Stimulated activated CD4-positive, alpha-beta T cell treated with anti-CD3 and anti-CD28 coated beads, Interleukin-2, amount 100 ng/mL, for 24 hours (primary cell): ENCODE measurements around the gene CHST8.
"Not testable (repeated sequence)": the region's sequence is repeated elsewhere in the genome, so short reads cannot be mapped to it uniquely, and the experiment has no call there.

ENCODE experiments used
- DNase-seq, 2 donors: peaks; one replicate each; pipeline ENCODE4 v3.0.0-alpha.2; 2020

CHST8 gene

DNA sequence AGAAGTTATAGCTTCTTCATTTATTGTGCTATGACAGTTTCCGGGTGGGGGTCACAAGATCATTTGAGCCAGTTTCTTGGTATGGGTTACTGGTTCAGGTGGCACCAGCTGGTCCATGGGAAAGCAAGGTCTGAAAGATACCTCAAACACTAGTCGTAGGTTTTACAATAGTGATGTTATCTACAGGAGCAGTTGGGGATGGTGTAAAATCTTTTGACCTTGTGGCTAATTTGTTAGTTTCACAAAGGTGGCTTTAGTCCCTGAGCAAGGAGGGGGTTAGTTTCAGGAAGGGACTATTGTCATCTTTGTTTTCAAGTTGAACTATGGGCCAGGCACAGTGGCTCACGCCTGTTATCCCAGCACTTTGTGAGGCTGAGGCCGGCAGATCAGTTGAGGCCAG, 24.6 kb downstream of the CHST8 start:
- no peak for DNase-seq

DNA sequence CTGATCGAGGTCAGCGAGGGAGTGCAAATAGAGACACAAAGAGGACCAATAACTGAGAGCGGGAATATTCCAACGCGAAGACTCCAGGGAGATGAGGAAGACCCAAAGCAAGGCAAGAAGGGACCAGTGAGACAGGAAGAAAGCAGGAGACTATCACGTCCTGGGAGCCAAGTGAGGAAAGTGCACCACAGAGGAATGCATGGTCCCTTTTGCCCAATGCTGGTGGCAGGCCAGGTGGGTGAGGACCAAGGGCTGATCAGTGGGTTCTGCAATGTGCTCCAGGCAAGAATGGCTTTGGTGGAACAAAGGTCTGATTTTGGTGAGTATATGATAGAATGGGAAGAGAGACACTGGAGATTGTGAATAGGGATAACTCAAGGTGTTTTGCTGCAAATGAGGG, 25.4 kb downstream of the CHST8 start:
- DNase-seq: no peak

DNA sequence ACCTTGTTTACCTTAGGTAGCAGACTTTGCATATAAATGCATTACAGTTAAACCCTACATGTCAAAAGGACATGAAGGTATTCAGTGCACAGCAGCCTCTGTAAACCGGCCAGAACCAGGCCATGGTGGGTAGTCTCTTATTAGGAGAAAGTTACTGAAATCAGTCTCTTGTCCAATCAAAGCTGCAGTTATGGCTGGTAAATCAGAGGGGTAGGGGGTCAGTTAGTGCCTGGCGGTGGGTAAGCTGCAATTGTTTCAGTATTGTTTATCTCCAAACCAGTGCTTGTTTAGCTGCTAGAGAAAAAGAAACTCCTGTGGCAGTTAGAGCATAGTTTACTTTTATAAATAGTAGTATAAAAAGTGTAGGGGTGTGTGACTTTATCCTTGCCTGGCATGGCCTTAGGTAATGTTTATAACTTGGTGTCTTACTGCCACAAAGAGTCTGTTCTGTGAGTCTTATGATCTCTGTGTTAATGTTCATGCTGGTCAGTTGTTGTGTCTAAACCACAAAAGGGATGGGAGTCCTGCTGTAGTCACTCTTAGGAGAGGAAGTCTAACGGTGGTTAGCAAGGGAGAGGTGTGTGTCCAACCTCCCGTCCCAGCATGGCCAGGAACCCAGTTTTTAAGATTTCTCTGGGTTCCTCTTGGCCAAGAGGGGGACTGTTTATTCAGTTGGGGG, 28.0 kb downstream of the CHST8 start:
- DNase-seq: no peak

DNA sequence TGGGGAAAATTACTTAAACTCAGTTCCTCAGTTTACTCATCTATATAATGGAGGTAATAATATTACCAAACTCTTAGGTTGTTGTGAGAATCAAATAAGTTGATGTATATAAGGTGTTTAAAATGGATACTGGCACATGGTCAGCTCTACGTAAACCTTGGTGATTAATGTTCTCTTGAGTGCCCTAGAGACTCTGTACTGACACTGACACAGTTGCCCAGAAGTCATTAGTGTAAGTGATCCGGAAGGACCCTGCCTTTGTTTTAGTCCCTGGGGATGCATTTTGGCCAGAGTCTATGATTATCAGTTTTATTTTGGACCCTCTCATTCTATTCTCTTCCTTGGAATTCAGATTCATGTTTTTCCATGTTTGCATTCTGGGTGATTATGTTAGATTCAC, 31.9 kb downstream of the CHST8 start:
- no peak for DNase-seq

DNA sequence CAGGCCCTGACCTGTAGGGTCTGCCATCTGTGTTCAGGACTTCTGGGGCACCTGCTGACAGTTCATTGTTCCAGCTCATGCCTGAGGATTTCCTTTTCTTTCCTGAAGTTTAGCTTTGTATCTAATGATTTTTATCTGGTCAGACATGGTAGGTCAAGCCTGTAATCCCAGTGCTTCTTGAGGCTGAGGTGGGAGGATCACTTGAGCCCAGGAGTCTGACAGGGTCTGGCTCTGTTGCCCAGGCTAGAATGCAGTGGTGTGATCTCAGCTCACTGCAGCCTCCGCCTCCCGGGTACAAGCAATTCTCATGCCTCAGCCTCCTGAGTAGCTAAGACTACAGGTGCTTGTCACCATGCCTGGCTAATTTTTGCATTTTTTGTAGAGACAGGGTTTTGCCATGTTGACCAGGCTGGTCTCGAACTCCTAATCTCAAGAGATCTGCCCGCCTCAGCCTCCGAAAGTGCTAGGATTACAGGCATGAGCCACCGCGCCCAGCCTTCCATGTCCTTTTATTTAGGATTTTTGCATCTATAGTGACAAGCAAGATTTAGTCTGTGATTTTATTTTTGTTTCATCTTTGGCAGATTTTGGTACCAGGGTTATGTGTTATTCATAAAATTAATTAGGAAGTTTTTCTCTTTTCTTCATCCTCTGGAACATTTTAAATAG, 33.2 kb downstream of the CHST8 start:
- no peak for DNase-seq

DNA sequence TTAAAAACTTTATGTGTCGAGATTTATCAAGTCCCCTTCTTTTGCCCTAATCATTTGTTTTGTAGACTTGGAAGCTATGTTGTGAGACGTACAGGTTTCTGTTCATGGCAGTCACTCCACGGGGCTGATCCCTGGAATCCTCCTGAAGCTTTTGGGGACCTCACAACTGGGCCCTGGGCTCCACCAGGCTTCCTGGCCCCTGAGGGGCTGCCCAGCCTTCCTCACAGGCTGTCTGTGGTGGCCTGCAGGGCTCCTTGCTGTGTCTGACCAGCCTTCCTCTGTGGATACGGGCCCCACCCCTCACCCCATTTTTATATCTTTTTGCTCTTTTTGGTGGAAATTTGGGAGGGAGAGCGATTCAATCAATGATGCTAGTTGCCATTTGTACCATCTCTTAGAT, 38.1 kb downstream of the CHST8 start:
- DNase-seq: no peak

DNA sequence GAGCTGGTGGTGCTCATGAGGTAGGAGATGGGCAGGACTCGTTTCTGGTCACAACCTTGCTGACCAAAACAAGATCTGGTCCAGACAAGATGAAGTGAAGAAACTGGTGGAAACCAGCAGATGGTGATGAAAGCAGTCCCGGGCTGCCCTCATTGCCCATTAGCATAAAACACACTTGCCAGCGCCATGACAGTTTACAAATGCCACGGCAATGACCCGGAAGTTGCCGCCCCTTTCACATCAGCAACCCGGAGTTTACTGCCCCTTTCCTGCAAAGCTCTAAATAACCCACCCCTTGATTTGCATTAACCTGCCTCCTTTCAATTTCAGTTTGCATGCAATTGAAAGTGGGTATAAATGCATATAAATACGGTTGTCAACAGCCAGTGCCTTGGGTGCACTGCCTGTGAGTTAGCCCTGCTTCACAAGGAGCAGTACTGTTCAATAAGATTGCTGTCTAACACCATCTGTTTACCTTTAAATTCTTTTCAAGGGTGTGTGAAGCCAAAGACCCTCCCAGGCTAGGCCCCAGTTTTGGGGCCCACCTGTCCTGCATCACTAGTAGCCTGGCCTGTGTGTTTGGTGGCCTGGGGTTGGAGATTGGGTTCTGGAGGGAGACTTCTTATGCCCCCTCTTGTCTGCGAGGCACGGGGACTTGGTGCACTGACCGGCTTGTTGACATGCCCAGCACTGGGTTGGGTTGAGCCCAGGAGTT, 38.8 kb downstream of the CHST8 start:
- DNase-seq: no peak

DNA sequence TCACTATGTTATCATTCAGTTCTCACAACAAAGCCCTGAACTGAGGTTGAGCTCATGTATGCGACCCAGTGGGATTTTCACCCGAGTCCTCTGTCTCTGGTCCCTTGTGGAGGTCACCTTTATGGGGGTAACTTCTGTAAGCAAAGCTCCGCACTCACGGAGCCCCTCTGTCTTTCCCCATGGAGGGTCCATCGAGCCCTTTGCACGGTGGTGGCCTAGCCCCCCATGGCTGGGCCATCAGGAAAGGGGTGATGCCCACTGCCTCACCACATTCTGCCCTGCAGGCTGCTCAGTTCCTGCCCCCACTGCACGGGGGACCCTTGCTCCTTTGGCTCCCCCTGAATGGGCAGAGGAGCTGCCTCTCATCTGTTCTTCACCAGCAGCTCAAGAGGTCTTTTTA, 39.6 kb downstream of the CHST8 start:
- no peak for DNase-seq

DNA sequence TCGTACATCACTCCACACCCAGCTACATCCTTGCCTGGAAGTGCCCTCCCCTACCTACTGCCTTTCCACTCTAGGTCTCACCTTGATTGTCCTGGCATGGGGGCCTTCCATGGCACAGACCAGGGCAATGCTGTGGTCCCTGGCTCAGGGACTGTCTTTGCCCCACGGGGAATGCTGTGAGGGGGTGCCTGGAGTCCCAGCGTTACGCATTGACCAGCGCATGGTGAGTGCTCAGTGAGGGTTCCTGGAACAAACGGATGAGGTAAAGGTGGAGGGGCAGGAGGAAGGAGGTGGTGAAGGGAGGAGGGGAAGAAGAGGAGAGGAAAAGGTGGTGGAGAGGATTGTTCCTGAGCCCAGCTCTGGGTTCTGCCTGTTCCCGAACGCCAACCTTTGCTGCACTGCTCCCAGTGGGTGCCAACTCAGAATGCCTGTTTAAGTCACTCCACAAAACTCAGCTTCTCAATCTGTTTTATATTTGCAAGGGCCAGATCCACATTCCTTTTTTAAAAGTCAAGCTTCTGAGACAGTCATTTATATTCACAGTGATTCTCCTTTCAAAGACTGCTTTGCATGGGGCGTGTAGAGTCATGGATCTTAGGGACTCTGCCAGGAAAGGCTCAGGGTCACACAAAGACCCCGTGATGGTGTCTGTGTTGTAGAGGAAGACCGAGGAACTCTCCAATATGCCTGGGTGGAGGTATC, 40.8 kb downstream of the CHST8 start:
- no peak for DNase-seq

DNA sequence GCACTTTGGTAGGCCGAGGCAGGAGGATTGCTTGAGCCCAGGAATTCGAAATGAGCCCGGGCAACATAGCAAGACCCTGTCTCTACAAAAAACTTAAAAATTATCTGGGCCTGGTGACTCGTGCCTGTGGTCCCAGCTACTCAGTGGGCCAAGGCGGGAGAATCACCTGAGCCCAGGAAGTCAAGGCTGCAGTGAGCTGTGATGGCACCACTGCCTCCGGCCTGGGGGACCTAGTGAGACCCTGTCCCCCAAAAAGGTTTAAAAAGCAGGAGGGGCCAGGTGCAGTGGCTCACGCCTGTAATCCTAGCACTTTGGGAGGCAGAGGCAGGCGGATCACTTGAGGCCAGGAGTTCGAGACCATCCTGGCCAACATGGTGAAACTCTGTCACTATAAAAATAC, 41.6 kb downstream of the CHST8 start:
- not testable (repeated sequence) for DNase-seq

DNA sequence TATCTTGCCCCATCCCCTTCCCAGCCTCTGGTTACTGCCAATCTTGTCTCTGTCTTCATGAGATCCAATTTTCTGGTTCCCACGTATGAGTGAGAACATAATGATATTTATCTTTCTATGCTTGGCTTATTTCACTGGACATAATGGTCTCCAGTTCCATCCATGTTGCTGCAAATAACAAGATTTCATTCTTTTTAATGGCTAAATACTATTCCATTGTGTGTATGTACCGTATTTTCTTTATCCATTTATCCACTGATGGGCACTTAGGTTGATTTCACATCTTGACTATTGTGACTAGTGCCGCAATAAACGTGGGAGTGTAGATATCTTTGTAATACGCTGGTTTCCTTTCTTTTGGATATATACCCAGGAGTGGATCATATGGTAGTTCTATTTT, 43.0 kb downstream of the CHST8 start:
- no peak for DNase-seq

DNA sequence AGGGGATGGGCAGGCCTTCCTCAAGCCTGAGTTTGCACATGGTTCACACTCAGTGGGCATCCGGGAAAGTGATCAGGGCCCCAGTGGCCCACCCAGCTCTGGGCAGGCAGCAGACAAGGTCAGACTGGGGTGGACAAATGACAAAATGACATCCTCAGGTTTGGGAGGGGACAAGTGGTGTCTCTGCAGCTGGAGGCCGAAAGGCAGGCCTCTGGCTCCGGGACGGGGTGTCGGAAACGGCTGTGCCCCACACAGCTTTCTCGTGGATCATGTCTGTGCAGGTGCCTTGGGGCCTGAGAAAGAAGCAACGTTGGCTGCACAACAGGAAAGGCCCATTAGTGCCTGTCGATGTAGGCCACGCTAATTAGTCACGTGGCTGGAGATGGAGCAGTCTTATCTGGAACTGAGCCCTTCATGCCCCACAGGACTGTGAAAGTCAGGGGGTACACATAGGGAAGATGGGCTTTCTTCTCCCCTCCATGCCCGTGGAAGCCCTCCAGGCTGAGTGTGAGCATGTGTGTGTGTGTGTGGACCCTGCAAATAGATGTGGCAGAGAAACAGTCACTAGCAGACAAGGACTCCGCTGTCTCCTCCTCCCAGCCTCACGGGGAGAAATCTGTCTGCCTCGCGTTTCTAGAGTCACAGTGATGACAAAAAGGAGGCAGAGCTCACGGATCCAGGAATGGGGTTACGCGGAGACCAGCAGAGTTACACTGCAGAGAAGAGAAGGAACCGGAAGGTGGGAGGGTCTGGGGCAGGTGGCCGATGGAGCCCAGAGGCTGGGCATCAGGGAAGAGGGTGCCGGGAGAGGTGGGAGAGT, 44.2 kb downstream of the CHST8 start:
- no peak for DNase-seq

DNA sequence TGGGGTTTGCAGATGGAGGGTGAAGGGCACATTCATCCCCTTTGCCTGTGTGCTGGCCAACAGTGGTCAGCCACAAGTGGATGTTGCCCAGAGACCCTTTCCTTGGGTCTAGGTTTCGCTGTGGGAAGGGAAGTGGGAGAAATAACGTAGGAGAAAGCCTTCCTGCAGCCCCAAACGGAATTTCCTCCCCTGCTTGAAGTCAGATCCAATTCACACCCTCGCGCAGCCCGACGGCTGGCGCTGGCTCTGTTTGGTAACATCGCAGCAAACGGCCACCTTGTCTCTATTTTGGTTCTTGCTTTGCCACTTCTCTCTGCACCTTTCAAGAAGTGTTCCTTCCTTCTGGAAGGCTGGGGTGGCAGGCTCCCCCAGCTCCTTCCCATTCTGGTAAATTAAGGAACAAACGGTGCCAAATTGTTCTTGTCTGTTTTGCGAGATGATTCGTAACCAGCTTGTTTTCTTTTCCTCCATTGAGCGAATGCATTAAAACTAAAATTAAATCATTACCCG, 45.4 kb downstream of the CHST8 start:
- DNase-seq: no peak

DNA sequence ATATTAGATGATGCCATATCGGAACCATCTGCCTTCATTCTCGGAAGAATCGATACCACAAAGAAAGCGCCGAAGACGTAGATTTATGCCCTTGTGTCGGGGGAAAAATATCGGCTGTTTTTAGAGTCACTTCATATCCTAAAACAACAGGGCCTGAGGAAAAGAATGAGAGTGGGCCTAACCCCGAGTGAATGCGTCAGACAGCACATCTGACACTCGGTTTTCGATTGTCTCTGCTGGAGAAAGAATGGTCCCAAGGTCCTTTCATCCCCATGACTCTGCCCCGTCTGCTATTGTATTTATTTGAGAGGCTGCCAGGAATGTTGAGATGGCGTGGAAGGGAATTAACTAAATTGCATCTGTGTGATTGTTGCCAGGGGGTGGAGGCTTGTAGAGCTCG, 46.1 kb downstream of the CHST8 start:
- no peak for DNase-seq

DNA sequence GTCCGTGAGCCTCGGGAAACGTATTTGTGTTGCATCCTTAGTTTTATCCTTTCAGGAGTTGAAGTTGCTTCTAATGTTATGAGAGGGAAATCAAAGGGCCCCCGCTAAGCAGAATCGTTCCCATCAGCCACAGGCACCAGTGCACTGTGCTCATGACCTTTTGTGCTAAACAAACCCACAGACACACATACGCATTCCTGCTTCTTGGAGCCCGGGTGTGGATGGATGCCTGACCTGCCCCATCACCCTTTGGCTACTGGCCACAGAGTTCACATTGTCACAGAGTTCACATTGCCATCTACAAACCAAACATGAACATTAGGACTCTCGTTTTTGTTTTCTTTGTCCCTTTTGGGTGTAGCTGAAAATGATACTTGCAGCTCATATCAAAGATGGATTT, 47.2 kb downstream of the CHST8 start:
- no peak for DNase-seq

DNA sequence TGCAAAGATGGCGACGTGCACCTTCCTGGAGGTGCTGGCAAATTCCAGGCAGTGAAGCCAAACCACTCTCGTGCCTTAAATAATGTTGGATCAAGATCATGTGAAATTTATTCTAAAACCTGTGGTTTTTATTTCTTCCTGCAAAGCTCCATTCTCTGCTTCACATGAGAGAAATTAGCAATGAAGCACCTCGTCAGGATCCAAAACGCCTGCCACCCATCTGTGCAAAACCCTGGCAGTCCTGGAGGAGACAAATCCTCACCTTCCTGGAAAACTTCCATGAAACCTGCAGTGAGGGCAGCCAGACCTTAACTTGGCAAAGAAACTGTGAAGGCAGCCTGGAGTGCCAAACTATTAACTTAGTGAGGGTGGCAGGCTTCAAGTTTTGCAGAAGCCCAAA, 47.6 kb downstream of the CHST8 start:
- no peak for DNase-seq

DNA sequence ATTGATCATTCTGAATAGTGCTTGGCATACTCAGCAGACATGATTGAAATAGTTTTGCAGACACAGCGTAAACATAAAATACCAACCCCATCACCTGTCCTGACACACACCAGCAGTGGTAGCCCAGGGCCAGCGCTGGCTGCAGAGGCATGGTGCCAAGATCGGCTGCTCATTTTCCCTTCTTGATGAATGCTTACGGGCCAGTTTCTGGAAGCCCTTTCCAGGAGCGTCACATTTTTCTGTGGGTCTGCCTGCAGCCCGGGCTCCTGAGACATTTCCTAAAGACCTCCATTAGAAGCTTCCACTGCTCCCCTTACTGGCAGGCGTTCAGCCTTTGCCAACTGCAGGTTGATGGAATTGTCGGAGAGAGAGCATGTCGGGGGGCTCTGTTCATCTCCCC, 48.6 kb downstream of the CHST8 start:
- DNase-seq: no peak

DNA sequence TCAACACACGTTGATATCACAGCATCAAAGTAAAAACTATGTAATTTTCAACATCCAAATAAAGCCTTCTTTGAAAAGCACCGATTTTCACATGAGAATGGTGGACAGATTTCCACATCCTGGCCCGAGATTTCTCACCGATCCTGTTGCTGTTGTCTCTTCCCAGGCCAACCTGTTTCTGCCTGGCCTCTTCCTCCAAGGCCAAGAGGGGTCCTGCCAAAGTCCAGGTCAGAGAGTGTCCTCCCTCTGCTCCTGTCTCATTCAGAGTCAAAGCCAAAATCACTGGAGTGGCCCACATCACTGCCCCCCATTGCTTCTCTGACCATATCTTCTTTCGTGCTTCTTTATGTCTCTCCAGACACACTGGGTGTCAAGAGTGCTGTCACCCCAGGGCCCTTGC, 49.5 kb downstream of the CHST8 start:
- DNase-seq: no peak

DNA sequence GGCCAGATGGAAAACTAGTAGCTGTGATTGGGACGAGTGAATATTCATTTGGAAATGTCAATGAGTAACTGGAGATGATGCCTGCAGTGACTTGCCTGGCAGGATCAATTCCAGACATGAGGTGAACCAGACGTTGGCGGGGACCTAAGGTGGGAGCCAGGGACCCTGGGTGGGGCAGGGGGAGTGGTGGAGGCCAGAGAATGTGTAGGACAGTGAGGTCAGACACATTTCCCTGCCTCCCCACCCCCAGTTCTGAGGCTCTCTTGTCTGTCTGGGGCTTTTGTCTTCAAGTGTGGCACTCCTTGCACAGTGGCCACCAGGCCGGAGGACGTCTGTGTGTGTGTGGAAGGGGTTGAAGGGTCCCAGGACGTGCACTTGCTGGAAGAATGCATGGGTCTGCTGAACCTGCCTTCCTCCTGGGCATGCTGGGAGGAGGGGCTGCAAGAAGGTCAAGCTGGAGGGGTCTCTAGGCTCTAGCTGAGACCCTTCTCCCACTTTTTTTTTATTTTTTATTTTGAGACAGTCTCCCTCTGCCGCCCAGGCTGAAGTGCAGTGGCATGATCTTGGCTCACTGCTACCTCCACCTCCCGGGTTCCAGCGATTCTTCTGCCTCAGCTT, 51.6 kb downstream of the CHST8 start:
- DNase-seq: no peak

DNA sequence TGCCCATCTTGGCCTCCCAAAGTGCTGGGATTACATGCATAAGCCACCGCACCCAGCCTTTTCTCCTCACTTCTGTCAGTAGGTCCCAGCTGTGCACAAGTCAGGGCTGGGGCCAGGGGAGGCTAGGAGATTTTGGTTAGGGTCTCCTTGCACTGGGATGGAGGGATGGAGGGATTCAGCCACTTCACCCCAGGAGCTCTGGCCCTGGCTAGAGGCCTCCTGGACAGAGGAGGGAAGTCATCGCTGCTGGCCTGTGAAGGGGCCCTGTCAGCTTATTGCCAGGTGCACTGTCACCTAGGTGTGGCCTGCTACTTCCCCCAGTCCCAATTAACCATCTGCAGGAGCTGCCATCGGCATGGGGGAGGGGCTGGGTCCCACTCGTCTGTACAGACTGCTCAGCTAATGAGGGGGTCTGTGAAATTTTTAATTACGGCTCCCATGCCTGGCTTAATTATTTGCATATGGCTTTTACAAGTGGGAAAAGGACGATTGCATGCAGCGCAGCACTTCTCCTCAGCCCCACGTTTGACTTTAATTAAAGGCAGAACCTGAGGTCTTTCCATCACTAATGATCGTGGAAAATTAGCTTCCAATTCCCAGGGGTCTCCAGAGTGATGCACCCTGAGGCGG, 52.4 kb downstream of the CHST8 start:
- DNase-seq: no peak

DNA sequence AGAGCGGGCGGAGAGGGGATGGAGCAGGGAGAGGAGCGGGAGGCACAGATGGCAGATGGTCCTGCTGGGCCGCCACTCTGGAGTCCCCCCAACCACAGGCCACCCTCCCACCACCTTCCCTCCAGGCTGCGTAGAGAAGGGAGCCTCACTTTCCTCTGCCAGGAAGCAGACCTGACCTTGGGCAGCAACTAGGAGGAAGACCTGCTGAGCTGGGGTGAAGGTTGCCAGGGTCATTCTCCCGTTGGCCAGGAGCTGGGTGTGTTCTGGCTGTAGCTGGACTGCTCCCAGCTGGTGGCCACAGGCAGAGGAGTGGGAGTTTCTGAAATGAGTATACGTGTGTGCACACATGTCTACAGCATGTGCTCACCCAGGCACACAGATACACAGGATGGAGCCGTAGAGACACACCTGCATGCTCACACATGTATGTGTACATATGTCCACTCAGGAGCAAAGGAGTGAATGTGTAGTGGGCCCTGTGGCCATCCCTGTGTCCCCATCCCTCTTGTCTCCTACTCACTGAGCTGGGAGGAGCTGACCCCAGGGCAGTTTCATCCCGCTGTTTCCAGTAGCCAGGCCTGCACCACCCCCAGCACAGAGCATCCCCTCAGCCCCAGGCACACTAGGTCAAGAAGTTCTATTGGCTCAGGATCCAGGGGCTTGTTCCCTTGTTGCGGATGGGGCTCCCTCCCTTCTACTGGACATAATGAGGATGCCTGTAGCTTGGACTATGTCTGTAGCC, 53.0 kb downstream of the CHST8 start:
- DNase-seq: no peak
